Measurements from ENCODE around the gene UQCR11.

UQCR11 gene

DNA sequence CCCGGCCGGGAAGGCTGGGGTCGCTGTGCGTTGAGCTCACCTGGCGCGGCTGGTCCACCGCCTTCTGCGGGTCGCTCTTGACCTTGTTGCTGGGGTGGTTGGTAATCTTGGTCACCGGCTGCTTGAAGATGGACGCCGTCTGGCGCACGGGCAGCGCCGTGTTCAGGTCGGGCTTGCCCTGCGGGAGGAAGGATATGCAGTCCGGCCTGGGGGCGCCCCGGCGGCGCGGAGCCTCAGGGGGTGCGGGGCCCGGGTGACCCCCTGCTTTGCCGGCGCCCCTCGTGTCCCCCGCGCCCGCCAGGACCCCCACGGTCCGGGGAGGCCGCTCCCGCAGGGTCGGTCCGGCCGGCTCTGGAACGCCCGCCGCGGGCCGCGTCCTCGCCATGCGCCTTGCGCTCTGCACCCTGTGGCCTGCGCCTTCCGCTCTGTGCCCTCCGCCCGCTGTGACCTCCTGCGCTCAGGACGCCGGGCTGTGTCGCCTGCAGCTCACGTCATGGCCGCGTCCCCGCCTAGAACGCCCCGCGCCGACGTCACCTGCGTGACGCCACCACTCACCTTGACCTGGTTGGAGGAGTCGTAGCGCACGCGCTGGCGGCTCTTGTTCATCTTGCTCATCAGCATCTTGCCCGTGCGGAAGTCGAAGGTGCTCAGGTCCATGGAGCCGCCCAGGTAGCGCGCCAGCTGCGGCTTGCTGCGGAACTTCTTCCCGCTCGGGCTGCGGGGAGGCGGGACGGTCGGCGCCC, 20.6 kb downstream of the UQCR11 start:
- Mint-ChIP-seq H3K9me3 (no peaks in the 10 kb centered on the region), H3K27ac (no peak overlapping the region), H3K4me1 (no peaks in the 10 kb centered on the region)

DNA sequence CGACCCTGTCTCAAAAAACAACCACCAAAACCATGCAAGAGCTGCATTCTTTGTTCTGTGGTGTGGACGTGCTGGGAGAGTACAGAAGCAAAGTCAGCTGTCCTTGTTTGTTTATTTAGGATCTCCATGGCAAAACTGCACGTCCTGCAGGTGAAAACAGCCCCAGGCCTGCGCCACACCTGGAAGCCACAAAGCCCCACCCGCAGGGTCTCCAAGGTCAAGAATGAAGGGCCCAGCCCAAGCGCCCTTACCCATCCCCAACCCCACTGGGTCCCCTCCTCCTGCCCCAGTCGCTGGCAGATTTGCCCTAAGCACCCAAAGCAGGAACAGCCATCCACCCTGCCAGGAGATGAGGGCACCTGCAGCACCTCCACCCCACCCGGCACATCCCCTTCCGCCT, 23.1 kb downstream of the UQCR11 start:
- H3K27me3 Mint-ChIP-seq (ENCODE audit: low read depth), result no peaks in the 10 kb centered on the region
- peaks cover 60% of the 10 kb centered on the region for H3K36me3 Mint-ChIP-seq (ENCODE audit: low read depth)
- H3K9me3 Mint-ChIP-seq, result no peaks in the 10 kb centered on the region
- no peak overlapping the region for H3K4me3 Mint-ChIP-seq
- H3K27ac Mint-ChIP-seq, result no peak overlapping the region
- H3K4me1 Mint-ChIP-seq, result no peaks in the 10 kb centered on the region
- TF ChIP-seq, protein P1, sequence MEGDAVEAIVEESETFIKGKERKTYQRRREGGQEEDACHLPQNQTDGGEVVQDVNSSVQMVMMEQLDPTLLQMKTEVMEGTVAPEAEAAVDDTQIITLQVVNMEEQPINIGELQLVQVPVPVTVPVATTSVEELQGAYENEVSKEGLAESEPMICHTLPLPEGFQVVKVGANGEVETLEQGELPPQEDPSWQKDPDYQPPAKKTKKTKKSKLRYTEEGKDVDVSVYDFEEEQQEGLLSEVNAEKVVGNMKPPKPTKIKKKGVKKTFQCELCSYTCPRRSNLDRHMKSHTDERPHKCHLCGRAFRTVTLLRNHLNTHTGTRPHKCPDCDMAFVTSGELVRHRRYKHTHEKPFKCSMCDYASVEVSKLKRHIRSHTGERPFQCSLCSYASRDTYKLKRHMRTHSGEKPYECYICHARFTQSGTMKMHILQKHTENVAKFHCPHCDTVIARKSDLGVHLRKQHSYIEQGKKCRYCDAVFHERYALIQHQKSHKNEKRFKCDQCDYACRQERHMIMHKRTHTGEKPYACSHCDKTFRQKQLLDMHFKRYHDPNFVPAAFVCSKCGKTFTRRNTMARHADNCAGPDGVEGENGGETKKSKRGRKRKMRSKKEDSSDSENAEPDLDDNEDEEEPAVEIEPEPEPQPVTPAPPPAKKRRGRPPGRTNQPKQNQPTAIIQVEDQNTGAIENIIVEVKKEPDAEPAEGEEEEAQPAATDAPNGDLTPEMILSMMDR (IDR thresholded peaks at IDR 0.05; ENCODE audit: unreplicated experiment in 3 of 3), result no peak

More for the DNA sequence above, 20.6 kb downstream of the UQCR11 start:
- Mint-ChIP-seq H3K36me3 (ENCODE audit: low read depth) (peaks cover 64% of the 10 kb centered on the region), H3K4me3 (no peak overlapping the region), H3K27me3 (ENCODE audit: low read depth) (no peaks in the 10 kb centered on the region)
- TF ChIP-seq, protein P1 (IDR thresholded peaks at IDR 0.05; ENCODE audit: unreplicated experiment in 3 of 3), result no peak

GRCh38 chr19:1580957-1581356, 24.3 kb downstream of the UQCR11 start:
- Mint-ChIP-seq H3K9me3 (no peaks in the 10 kb centered on the region), H3K4me3 (no peak overlapping the region), H3K27ac (no peak overlapping the region), H3K27me3 (ENCODE audit: low read depth) (no peaks in the 10 kb centered on the region), H3K4me1 (no peaks in the 10 kb centered on the region), H3K36me3 (ENCODE audit: low read depth) (peaks cover 55% of the 10 kb centered on the region)
- TF ChIP-seq, protein P1 (IDR thresholded peaks at IDR 0.05; ENCODE audit: unreplicated experiment in 3 of 3), result no peak

- Mint-ChIP-seq H3K36me3 (ENCODE audit: low read depth) (peaks cover 53% of the 10 kb centered on the region), H3K4me3 (no peak overlapping the region), H3K4me1 (no peaks in the 10 kb centered on the region), H3K27ac (no peak overlapping the region), H3K27me3 (ENCODE audit: low read depth) (no peaks in the 10 kb centered on the region), H3K9me3 (no peaks in the 10 kb centered on the region)
- TF ChIP-seq, protein P1 (IDR thresholded peaks at IDR 0.05; ENCODE audit: unreplicated experiment in 3 of 3), result no peak
Observed at GRCh38 chr19:1580382-1580781, 24.9 kb downstream of the UQCR11 start.

GRCh38 chr19:1579222-1579621, 26.0 kb downstream of the UQCR11 start:
- Mint-ChIP-seq H3K36me3 (ENCODE audit: low read depth) (peaks cover 43% of the 10 kb centered on the region), H3K27me3 (ENCODE audit: low read depth) (no peaks in the 10 kb centered on the region), H3K4me1 (no peaks in the 10 kb centered on the region), H3K27ac (no peak overlapping the region), H3K4me3 (no peak overlapping the region), H3K9me3 (no peaks in the 10 kb centered on the region)
- TF ChIP-seq, protein P1 (IDR thresholded peaks at IDR 0.05; ENCODE audit: unreplicated experiment in 3 of 3), result no peak
